ENCODE results near the gene MEGF8. TPM values are rescaled to one million over a fixed set of nuclear protein-coding genes. Genes with fewer than 3 reads are reported as not detected.

MEGF8 gene
- total and polyA plus RNA-seq, 2 of the 13 experiments (the other 11 are each of a cell fraction or from before 2014, with no cell fraction given) = 4.0 to 8.8 TPM

DNA sequence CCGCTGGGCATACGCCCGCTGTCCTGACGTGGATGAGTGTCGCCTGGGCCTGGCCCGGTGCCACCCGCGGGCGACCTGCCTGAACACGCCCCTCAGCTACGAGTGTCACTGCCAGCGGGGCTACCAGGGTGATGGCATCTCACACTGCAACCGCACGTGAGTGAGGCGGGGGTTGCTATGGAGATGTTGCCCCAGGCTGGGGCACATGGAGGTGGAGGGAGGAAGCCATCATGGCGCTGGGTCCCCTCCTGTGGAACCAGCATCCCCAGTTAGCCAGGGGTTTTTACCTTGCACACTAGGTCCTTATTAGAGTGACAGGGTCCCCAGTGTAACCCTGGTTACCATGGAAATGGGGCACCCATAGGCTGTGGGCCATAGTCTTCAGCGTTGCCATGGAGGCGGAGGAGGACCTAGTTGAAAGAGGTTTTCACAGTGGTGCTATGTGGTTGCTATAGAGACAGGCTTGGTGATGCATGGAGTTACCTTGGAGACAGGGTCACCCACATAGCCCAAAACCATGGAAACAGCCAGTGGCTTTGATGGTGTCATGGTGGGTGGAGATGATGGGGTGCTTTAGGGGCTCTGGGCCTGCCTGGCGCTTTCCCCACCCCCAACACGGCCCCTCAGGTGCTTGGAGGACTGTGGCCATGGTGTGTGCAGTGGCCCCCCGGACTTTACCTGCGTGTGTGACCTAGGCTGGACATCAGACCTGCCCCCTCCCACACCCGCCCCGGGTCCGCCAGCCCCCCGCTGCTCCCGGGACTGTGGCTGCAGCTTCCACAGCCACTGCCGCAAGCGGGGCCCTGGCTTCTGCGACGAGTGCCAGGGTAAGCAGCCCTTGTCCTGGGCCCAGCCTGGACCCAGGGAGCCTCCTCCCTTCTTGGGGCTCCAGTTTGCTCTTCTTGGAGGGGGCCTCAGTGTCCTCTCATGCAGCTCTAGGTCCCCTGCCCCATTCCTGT lies 27.1 kb downstream of the MEGF8 start:
- no peaks in the 10 kb centered on the region for H3K27me3 ChIP-seq (ENCODE audit: control insufficient read depth in 1 of 2, insufficient read depth in 2 of 2, low read length in 2 of 2)
- no peaks in the 10 kb centered on the region for H3K4me1 ChIP-seq (ENCODE audit: insufficient read depth, low read length)
- CTCF ChIA-PET (ENCODE audit: low intra/inter-chr PET ratio, low total read pairs) = no interaction called here
- H2AFZ ChIP-seq (ENCODE audit: low read length) = no peak overlapping the region
- WGBS (ENCODE audit: low lambda C conversion rate) = 95% methylated on average over 18 of the region's 31 CpGs
- no peak overlapping the region for H3K9ac ChIP-seq (ENCODE audit: insufficient read depth, low read depth, low read length)
- no peak overlapping the region for H3K4me3 ChIP-seq (replicated peaks in 1 of 3; ENCODE audit: insufficient read depth in 1 of 3, low read depth in 2 of 3, low read length in 3 of 3)
- intact Hi-C loops (cut with micrococcal nuclease; ENCODE audit: unreplicated experiment) = no loop called here
- no peaks in the 10 kb centered on the region for H3K9me3 ChIP-seq (ENCODE audit: low read length)
- DNase-seq (ENCODE audit: low spot score) (no peak), ATAC-seq (no peak), FAIRE-seq (no peak)
- no TSS peak for BruUV-seq (replicated peaks)
- H3K79me2 ChIP-seq (ENCODE audit: insufficient read depth, low read length) = no peaks in the 10 kb centered on the region
- H3K27ac ChIP-seq (ENCODE audit: extremely low read length, insufficient read depth, low read length) = no peak overlapping the region
- POLR2A ChIA-PET = no interaction called here
- TF ChIP-seq ZNF33B (CRISPR knock-in tag; IDR thresholded peaks at IDR 0.05) (no peak), RFX1 (IDR thresholded peaks at IDR 0.05) (0 out of 2 replicates have a peak, but pooled peaks have one; percentile 12), ZFP62 (CRISPR knock-in tag; IDR thresholded peaks at IDR 0.05) (no peak), IKZF5 (CRISPR knock-in tag; IDR thresholded peaks at IDR 0.05) (no peak), ZNF136 (CRISPR knock-in tag; IDR thresholded peaks at IDR 0.05; ENCODE audit: low read depth) (no peak)
- H3K4me2 ChIP-seq (ENCODE audit: low read depth, low read length) = no peak overlapping the region
- no peaks in the 10 kb centered on the region for H4K20me1 ChIP-seq (ENCODE audit: insufficient read depth, low read length)
- in situ Hi-C loops (cut with HindIII; ENCODE audit: extremely low pct_ligation_motif_present, low pct_unique_long_range_greater_than_20kb) = no loop called here
- peaks cover 4 to 17% of the 10 kb centered on the region in 2 experiments; a peak in 4 of 5 replicates for H3K36me3 ChIP-seq (replicated peaks in 1 of 2; ENCODE audit: control insufficient read depth in 1 of 2, insufficient read depth in 2 of 2, low read length in 2 of 2)

DNA sequence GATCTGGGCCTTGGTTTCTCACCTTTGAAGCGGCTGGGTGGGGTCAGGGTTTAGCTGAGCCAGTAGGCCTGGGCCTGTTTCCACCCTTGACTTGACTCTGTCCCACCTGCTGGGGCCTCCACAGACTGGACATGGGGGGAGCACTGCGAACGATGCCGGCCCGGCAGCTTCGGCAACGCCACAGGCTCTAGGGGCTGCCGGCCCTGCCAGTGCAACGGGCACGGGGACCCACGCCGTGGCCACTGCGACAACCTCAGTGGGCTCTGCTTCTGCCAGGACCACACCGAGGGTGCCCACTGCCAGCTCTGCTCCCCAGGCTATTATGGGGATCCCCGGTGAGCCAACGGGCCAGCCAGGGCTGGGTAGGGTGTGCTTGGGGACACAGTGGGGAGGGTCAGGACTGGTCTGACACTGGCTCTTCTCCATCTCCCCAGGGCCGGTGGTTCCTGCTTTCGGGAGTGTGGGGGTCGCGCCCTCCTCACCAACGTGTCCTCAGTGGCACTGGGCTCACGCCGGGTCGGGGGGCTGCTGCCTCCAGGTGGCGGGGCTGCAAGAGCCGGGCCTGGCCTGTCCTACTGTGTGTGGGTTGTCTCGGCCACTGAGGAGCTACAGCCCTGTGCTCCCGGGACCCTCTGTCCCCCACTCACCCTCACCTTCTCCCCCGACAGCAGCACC lies 28.0 kb downstream of the MEGF8 start:
- in situ Hi-C loops (cut with HindIII; ENCODE audit: extremely low pct_ligation_motif_present, low pct_unique_long_range_greater_than_20kb) = no loop called here
- ChIA-PET POLR2A (no interaction called here), CTCF (ENCODE audit: low intra/inter-chr PET ratio, low total read pairs) (no interaction called here)
- no peak for FAIRE-seq
- Histone ChIP-seq H4K20me1 (ENCODE audit: insufficient read depth, low read length) (no peaks in the 10 kb centered on the region), H2AFZ (ENCODE audit: low read length) (no peak overlapping the region), H3K27ac (ENCODE audit: extremely low read length, insufficient read depth, low read length) (no peak overlapping the region), H3K79me2 (ENCODE audit: insufficient read depth, low read length) (no peaks in the 10 kb centered on the region), H3K9me3 (ENCODE audit: low read length) (no peaks in the 10 kb centered on the region), H3K9ac (ENCODE audit: insufficient read depth, low read depth, low read length) (no peak overlapping the region), H3K4me2 (ENCODE audit: low read depth, low read length) (no peak overlapping the region), H3K27me3 (ENCODE audit: control insufficient read depth in 1 of 2, insufficient read depth in 2 of 2, low read length in 2 of 2) (no peaks in the 10 kb centered on the region), H3K4me1 (ENCODE audit: insufficient read depth, low read length) (no peaks in the 10 kb centered on the region), H3K4me3 (replicated peaks in 1 of 3; ENCODE audit: insufficient read depth in 1 of 3, low read depth in 2 of 3, low read length in 3 of 3) (no peak overlapping the region), H3K36me3 (replicated peaks in 1 of 2; ENCODE audit: control insufficient read depth in 1 of 2, insufficient read depth in 2 of 2, low read length in 2 of 2) (peaks cover 4 to 17% of the 10 kb centered on the region in 2 experiments; a peak in 4 of 5 replicates)
- TF ChIP-seq, protein P1, sequence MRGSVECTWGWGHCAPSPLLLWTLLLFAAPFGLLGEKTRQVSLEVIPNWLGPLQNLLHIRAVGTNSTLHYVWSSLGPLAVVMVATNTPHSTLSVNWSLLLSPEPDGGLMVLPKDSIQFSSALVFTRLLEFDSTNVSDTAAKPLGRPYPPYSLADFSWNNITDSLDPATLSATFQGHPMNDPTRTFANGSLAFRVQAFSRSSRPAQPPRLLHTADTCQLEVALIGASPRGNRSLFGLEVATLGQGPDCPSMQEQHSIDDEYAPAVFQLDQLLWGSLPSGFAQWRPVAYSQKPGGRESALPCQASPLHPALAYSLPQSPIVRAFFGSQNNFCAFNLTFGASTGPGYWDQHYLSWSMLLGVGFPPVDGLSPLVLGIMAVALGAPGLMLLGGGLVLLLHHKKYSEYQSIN (CRISPR knock-in tag; IDR thresholded peaks at IDR 0.05; ENCODE audit: borderline replicate concordance) = no peak
- TF ChIP-seq AGO2 (optimal IDR thresholded peaks at IDR 0.05; ENCODE audit: low read depth, low read length) = peak; percentile 13
- no peak for TF ChIP-seq GATAD2A (CRISPR knock-in tag; IDR thresholded peaks at IDR 0.05)
- TF ChIP-seq ZNF136 (CRISPR knock-in tag; IDR thresholded peaks at IDR 0.05; ENCODE audit: low read depth) = no peak
- TF ChIP-seq MAF1 (CRISPR knock-in tag; IDR thresholded peaks at IDR 0.05; ENCODE audit: borderline replicate concordance) = no peak
- TF ChIP-seq ATF7 (IDR thresholded peaks at IDR 0.05) = no peak
- TF ChIP-seq ATF7 (CRISPR knock-in tag; IDR thresholded peaks at IDR 0.05) = no peak
- BruUV-seq (replicated peaks) = no TSS peak
- DNase-seq (ENCODE audit: low spot score) = no peak
- 98% methylated on average over 4 of the region's 29 CpGs for WGBS (ENCODE audit: low lambda C conversion rate)
- intact Hi-C loops (cut with micrococcal nuclease; ENCODE audit: unreplicated experiment) = no loop called here
- no peak for ATAC-seq
